ENCODE results near the gene FBLN2. TPM values are rescaled to one million over a fixed set of nuclear protein-coding genes. Genes with fewer than 3 reads are reported as not detected.

Gene FBLN2
- total RNA-seq, 1 donor = 54.6 TPM

DNA sequence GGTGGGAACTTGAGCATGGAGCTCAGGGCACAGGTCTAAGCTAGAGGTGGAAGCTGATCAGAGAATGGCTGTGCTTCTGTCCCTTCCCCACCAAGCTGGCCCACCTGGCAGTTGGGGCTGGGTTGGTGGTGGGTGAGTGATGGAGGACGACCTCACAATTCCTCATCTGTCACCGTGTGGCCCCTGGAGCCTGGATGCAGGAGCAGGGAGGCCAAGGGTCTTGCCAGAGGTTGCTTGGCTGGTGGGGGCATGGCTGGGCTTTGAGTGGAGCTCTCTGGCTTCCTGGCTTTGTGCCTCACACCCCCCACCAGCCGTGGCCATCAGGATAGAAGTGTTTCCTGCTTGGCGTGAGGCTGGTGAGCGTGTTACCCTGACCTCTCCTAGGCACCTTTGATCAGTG is 36.0 kb downstream of the FBLN2 start:
- Histone ChIP-seq H3K4me1 (ENCODE audit: insufficient read depth, low read length) (no peaks in the 10 kb centered on the region), H3K4me2 (ENCODE audit: insufficient read depth, low read length) (no peak overlapping the region), H3K27me3 (ENCODE audit: insufficient read depth, low read length) (no peaks in the 10 kb centered on the region), H3K36me3 (ENCODE audit: insufficient read depth, low read length) (no peaks in the 10 kb centered on the region), H3K4me3 (ENCODE audit: insufficient read depth, low read length) (no peak overlapping the region), H3K27ac (ENCODE audit: low read depth, low read length) (no peak overlapping the region), H3K79me2 (ENCODE audit: insufficient read depth, low read length) (no peaks in the 10 kb centered on the region), H3K9me3 (ENCODE audit: low read depth, low read length) (no peaks in the 10 kb centered on the region), H2AFZ (ENCODE audit: low read length) (no peak overlapping the region), H4K20me1 (ENCODE audit: insufficient read depth, low read length) (no peaks in the 10 kb centered on the region)
- TF ChIP-seq, protein P1, sequence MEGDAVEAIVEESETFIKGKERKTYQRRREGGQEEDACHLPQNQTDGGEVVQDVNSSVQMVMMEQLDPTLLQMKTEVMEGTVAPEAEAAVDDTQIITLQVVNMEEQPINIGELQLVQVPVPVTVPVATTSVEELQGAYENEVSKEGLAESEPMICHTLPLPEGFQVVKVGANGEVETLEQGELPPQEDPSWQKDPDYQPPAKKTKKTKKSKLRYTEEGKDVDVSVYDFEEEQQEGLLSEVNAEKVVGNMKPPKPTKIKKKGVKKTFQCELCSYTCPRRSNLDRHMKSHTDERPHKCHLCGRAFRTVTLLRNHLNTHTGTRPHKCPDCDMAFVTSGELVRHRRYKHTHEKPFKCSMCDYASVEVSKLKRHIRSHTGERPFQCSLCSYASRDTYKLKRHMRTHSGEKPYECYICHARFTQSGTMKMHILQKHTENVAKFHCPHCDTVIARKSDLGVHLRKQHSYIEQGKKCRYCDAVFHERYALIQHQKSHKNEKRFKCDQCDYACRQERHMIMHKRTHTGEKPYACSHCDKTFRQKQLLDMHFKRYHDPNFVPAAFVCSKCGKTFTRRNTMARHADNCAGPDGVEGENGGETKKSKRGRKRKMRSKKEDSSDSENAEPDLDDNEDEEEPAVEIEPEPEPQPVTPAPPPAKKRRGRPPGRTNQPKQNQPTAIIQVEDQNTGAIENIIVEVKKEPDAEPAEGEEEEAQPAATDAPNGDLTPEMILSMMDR (IDR thresholded peaks at IDR 0.05; ENCODE audit: extremely low read depth, low read depth, low read length) = no peak
- DNase-seq (ENCODE audit: insufficient read length, low spot score, missing footprints) = peak; percentile 62

DNA sequence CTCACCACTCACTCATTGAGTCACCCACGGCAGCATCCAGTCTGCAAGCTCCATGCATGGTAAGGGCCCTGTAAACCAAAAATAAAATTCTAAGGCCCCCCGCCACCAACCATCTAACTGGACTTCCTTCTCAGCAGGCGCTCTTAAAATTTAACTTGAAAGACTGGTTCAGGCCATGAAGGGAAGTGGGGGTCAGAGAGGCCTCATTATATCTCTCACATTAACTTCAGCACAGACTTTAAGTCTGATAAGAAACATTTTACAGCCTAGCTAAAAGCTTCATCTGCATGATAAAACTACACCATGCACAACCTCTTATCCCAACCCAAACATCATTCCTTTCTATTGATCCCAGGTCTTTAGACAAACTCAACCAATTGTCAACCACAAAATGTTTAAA is 38.5 kb downstream of the FBLN2 start:
- Histone ChIP-seq H3K27ac (ENCODE audit: low read depth, low read length) (no peak overlapping the region), H3K9me3 (ENCODE audit: low read depth, low read length) (no peaks in the 10 kb centered on the region), H4K20me1 (ENCODE audit: insufficient read depth, low read length) (no peaks in the 10 kb centered on the region), H3K79me2 (ENCODE audit: insufficient read depth, low read length) (no peaks in the 10 kb centered on the region), H3K4me3 (ENCODE audit: insufficient read depth, low read length) (no peak overlapping the region), H3K4me1 (ENCODE audit: insufficient read depth, low read length) (no peaks in the 10 kb centered on the region), H3K4me2 (ENCODE audit: insufficient read depth, low read length) (no peak overlapping the region), H3K27me3 (ENCODE audit: insufficient read depth, low read length) (no peaks in the 10 kb centered on the region), H3K36me3 (ENCODE audit: insufficient read depth, low read length) (no peaks in the 10 kb centered on the region), H2AFZ (ENCODE audit: low read length) (no peak overlapping the region)
- TF ChIP-seq, protein P1 (IDR thresholded peaks at IDR 0.05; ENCODE audit: extremely low read depth, low read depth, low read length) = no peak
- DNase-seq (ENCODE audit: insufficient read length, low spot score, missing footprints) = no peak

DNA sequence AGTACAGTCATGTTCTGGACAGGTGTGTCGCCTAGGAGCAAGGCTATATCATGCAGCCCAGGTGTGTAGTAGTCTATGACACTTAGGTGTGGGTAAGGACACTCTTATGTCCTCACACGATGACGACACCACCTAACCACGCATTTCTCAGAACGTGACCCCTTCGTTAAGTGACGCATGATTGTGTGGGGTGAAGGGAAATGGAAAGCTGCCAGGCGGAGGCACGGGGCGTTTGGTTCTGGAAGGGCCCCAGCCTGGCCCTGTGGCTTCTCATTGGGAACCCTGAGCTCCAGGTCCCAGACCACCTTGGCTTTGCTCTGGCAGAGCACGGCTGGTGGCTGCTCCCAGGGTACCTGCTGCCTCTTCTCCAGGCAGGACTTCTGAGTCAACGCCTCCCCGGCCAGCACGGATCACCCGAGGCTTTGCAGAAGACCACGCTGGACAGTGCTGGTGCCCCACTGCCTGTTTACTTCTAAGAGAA is 39.3 kb downstream of the FBLN2 start:
- no peaks in the 10 kb centered on the region for H4K20me1 ChIP-seq (ENCODE audit: insufficient read depth, low read length)
- no peaks in the 10 kb centered on the region for H3K79me2 ChIP-seq (ENCODE audit: insufficient read depth, low read length)
- TF ChIP-seq, protein P1 (IDR thresholded peaks at IDR 0.05; ENCODE audit: extremely low read depth, low read depth, low read length) = no peak

DNA sequence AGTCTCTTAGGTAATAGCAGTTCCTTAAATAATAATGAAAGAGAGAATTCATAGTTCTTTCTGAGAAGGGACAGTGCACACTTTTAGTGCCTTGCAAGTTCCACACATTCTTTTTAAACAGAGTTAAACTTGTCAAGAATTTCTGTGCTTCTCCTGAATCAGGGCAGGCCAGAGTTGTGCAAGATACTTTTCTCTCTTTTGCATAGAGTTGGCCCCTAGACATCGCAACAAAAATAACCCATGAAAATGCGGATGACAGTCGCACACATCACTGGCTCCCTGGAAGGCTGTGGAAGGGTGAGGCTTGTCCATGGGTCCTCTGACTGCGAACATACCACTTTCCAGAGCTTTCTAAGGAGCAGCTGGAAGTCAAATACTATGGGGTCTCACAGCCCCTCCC is 40.1 kb downstream of the FBLN2 start:
- Histone ChIP-seq H3K36me3 (ENCODE audit: insufficient read depth, low read length) (no peaks in the 10 kb centered on the region), H3K9me3 (ENCODE audit: low read depth, low read length) (no peaks in the 10 kb centered on the region), H3K4me1 (ENCODE audit: insufficient read depth, low read length) (no peaks in the 10 kb centered on the region), H2AFZ (ENCODE audit: low read length) (no peak overlapping the region), H3K4me3 (ENCODE audit: insufficient read depth, low read length) (no peak overlapping the region), H3K27me3 (ENCODE audit: insufficient read depth, low read length) (no peaks in the 10 kb centered on the region), H3K27ac (ENCODE audit: low read depth, low read length) (no peak overlapping the region), H3K79me2 (ENCODE audit: insufficient read depth, low read length) (no peaks in the 10 kb centered on the region), H3K4me2 (ENCODE audit: insufficient read depth, low read length) (no peak overlapping the region), H4K20me1 (ENCODE audit: insufficient read depth, low read length) (no peaks in the 10 kb centered on the region)
- DNase-seq (ENCODE audit: insufficient read length, low spot score, missing footprints) = peak; percentile 47
- TF ChIP-seq, protein P1 (IDR thresholded peaks at IDR 0.05; ENCODE audit: extremely low read depth, low read depth, low read length) = no peak

More for the DNA sequence above, 39.3 kb downstream of the FBLN2 start:
- Histone ChIP-seq H3K9me3 (ENCODE audit: low read depth, low read length) (no peaks in the 10 kb centered on the region), H3K4me2 (ENCODE audit: insufficient read depth, low read length) (no peak overlapping the region), H3K4me3 (ENCODE audit: insufficient read depth, low read length) (no peak overlapping the region), H3K27me3 (ENCODE audit: insufficient read depth, low read length) (no peaks in the 10 kb centered on the region), H3K27ac (ENCODE audit: low read depth, low read length) (no peak overlapping the region), H3K4me1 (ENCODE audit: insufficient read depth, low read length) (no peaks in the 10 kb centered on the region), H2AFZ (ENCODE audit: low read length) (no peak overlapping the region), H3K36me3 (ENCODE audit: insufficient read depth, low read length) (no peaks in the 10 kb centered on the region)
- DNase-seq (ENCODE audit: insufficient read length, low spot score, missing footprints) = peak; percentile 75

All from osteoblast (primary cell).